Liver (tissue), 3 donors: Measurements from ENCODE around the gene BEST1.

Source experiments
- CTCF ChIP-seq: fragments of 150-350 bp; IDR thresholded peaks from 2 replicates; pipeline ENCODE4 v1.5.1; 2017; ENCODE audit warnings: improper control_type of control experiment, low read depth, low read length; ENCODE audit not compliant: missing input control
- JUND ChIP-seq, 2 donors: IDR thresholded peaks; 2 replicates each; pipeline ENCODE4 v1.6.1; 2016; ENCODE audit warnings: antibody characterized with exemption in 2 of 2
- TAF1 ChIP-seq: conservative IDR thresholded peaks from 2 replicates; pipeline ENCODE4 v1.6.1; 2016; ENCODE audit warnings: antibody characterized with exemption, mild to moderate bottlenecking
- YY1 ChIP-seq: IDR thresholded peaks from 2 replicates; pipeline ENCODE4 v1.6.1; 2016; ENCODE audit warnings: antibody characterized with exemption, mild to moderate bottlenecking
- donor health status: healthy.
- donor health status: healthy.

- TF ChIP-seq CTCF, result no peak
- TF ChIP-seq JUND (IDR thresholded peaks at IDR 0.05), result no peak
- no peak for TF ChIP-seq TAF1
- TF ChIP-seq YY1, result no peak
Measured at GRCh38 chr11:61948505-61948904, 1.6 kb upstream of the BEST1 start.
